ENCODE results near the gene SETD2.

Gene SETD2

GRCh38 chr3:47097864-47098263 is 66.0 kb downstream of the SETD2 start:
- Histone ChIP-seq H3K27ac (replicated peaks) (no peak overlapping the region), H3K27me3 (ENCODE audit: insufficient read depth, poor library complexity, severe bottlenecking) (no peaks in the 10 kb centered on the region), H3K4me3 (replicated peaks; ENCODE audit: insufficient read depth, low read length) (no peak overlapping the region)
- TF ChIP-seq, protein P1, sequence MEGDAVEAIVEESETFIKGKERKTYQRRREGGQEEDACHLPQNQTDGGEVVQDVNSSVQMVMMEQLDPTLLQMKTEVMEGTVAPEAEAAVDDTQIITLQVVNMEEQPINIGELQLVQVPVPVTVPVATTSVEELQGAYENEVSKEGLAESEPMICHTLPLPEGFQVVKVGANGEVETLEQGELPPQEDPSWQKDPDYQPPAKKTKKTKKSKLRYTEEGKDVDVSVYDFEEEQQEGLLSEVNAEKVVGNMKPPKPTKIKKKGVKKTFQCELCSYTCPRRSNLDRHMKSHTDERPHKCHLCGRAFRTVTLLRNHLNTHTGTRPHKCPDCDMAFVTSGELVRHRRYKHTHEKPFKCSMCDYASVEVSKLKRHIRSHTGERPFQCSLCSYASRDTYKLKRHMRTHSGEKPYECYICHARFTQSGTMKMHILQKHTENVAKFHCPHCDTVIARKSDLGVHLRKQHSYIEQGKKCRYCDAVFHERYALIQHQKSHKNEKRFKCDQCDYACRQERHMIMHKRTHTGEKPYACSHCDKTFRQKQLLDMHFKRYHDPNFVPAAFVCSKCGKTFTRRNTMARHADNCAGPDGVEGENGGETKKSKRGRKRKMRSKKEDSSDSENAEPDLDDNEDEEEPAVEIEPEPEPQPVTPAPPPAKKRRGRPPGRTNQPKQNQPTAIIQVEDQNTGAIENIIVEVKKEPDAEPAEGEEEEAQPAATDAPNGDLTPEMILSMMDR (IDR thresholded peaks at IDR 0.05; ENCODE audit: insufficient read depth, low read length) = no peak
- no peak for TF ChIP-seq POLR2AphosphoS5 (IDR thresholded peaks at IDR 0.05; ENCODE audit: low read depth)
- no peak for TF ChIP-seq REST (IDR thresholded peaks at IDR 0.05; ENCODE audit: insufficient replicate concordance, low read depth)
- TF ChIP-seq SPI1 (IDR thresholded peaks at IDR 0.05; ENCODE audit: borderline replicate concordance, low read depth) = no peak
- TF ChIP-seq GABPA (IDR thresholded peaks at IDR 0.05; ENCODE audit: low read depth) = no peak
- no peak for DNase-seq (ENCODE audit: low read depth in 1 of 2, low spot score in 1 of 2)

DNA sequence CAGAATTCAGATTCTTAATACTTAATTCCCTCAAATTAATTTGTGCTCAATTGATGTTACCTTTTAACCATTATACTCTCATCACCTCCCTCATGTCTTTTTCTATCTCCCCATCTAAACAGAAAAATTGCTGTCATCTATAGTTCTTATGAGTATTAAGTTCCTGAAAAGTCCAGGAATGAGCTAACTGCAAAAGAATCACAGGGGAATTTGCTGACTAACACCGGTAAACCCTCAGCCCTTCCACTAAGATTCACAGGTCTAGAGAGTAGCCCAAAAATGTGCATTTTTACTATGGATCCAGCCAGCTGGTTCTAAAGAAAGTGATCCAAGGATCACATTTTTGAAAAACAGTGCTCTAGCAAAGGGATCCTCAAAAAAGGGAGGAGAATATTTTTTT is 67.0 kb downstream of the SETD2 start:
- no peak for DNase-seq (ENCODE audit: low read depth in 1 of 2, low spot score in 1 of 2)
- Histone ChIP-seq H3K27me3 (ENCODE audit: insufficient read depth, poor library complexity, severe bottlenecking) (no peaks in the 10 kb centered on the region), H3K27ac (replicated peaks) (no peak overlapping the region), H3K4me3 (replicated peaks; ENCODE audit: insufficient read depth, low read length) (no peak overlapping the region)
- TF ChIP-seq, protein P1 (IDR thresholded peaks at IDR 0.05; ENCODE audit: insufficient read depth, low read length) = no peak
- TF ChIP-seq SPI1 (IDR thresholded peaks at IDR 0.05; ENCODE audit: borderline replicate concordance, low read depth) (no peak), POLR2AphosphoS5 (IDR thresholded peaks at IDR 0.05; ENCODE audit: low read depth) (no peak), REST (IDR thresholded peaks at IDR 0.05; ENCODE audit: insufficient replicate concordance, low read depth) (no peak), GABPA (IDR thresholded peaks at IDR 0.05; ENCODE audit: low read depth) (no peak)

DNA sequence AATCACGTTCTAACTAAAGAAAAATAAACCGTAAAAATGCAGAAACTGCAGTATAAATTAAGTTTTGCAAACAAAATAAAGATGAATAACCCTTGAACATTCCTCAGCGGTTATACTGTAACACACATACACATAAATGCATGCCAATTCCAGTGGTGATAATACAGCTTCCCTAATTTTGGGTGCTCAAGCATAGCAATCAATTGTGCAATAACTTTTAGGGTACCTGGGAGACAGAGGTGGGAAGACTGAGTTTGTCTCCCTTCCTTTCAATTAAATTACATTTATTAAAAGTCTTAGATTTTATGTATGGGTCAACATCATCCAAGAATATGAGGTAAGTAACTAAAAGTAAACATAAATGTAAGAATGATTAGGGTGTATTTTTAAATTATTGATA is 71.8 kb downstream of the SETD2 start:
- H3K27me3 ChIP-seq (ENCODE audit: insufficient read depth, poor library complexity, severe bottlenecking) = no peaks in the 10 kb centered on the region
- H3K27ac ChIP-seq (replicated peaks) = no peak overlapping the region
- no peak overlapping the region for H3K4me3 ChIP-seq (replicated peaks; ENCODE audit: insufficient read depth, low read length)
- TF ChIP-seq POLR2AphosphoS5 (IDR thresholded peaks at IDR 0.05; ENCODE audit: low read depth) = no peak
- TF ChIP-seq, protein P1 (IDR thresholded peaks at IDR 0.05; ENCODE audit: insufficient read depth, low read length) = no peak
- TF ChIP-seq REST (IDR thresholded peaks at IDR 0.05; ENCODE audit: insufficient replicate concordance, low read depth) = no peak
- TF ChIP-seq GABPA (IDR thresholded peaks at IDR 0.05; ENCODE audit: low read depth) = no peak
- no peak for TF ChIP-seq SPI1 (IDR thresholded peaks at IDR 0.05; ENCODE audit: borderline replicate concordance, low read depth)
- no peak for DNase-seq (ENCODE audit: low read depth in 1 of 2, low spot score in 1 of 2)

Measured in HL-60 (cell line).